ENCODE data around the gene EIF4G3.
"Not testable (repeated sequence)": the region's sequence is repeated elsewhere in the genome, so short reads cannot be mapped to it uniquely, and the experiment has no call there.

The EIF4G3 gene

GRCh38 chr1:20867062-20867461 lies 309.6 kb downstream of the EIF4G3 start:
- no peak for DNase-seq

DNA sequence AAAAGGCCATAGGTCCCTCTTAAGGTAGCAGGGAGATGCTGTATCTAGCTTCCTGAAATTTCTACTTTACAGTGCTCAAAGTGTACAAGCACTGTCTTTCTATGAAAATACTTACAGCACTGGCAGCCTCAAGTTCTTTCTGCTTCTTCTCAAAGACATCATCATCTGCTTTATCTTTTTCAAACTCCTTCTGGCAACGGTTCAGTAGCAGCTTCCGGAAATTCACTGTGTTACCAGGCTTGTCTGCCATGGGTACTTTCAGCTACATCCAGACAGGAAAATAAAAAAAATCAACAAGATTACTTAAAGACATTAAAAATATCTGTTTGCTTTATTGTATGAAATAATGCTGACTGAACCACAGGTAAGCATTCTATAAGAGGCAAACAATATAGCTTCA lies 311.7 kb downstream of the EIF4G3 start:
- DNase-seq, result no peak

DNA sequence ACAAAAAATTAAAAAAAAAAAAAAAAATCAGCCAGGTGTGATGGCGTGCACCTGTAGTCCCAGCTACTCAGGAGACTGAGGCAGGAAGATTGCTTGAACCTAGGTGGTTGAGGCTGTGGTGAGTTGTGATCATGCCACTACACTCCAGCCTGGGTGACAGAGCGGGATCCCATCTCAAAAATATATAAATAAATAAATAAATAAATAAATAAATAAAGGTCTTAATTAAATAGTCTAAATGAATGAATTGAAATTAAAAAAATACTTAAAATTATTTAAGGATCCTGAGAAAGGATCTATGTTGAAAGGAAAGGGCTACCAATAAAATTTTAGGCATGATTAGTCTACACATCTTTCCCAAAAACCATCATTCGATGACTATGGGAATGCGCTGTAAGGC lies 322.2 kb downstream of the EIF4G3 start:
- DNase-seq, result no peak

- DNase-seq, result not testable (repeated sequence)
These were observed 324.9 kb downstream of the EIF4G3 start for GRCh38 chr1:20851791-20852190.

GRCh38 chr1:20850021-20850420 lies 326.7 kb downstream of the EIF4G3 start:
- no peak for DNase-seq

GRCh38 chr1:20849100-20849499 lies 327.6 kb downstream of the EIF4G3 start:
- no peak for DNase-seq

DNA sequence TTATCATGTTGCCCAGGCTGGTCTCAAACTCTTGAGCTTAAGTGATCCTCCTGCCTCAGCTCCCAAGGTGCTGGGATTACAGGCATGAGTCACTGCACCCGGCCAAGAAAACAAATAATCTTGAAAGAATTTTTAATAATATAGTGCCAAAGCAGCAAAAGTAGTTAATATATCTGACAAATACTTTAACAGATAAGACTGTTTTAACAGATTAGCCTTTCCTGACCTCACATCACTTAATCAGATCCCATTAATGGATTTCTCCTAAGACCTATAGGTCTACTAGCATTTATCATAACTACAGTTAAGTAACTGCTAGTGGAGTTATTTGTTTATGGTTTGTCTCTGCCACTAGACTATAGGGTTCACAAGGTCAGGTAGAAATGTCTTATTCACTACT lies 328.5 kb downstream of the EIF4G3 start:
- no peak for DNase-seq

DNA sequence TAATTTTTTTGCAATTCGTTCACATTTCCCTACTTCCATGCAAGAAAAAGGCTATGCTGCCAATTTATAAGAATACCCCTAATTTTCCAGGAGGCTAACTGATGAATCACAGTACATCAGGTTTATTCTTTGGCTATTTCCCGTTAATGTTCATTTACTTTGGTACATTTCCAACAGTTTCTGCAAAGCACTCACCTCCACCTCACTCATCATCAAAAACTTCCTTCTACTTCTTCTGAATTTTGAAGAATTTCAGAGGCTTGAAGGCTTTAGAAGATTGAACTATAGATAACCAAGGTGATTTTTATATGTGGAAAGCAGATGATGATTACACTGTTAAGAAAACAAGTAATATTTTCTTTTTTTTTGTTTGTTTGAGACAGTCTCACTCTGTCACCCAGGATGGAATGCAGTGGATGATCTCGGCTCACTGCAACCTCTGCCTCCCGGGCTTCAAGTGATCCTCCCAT lies 329.1 kb downstream of the EIF4G3 start:
- no peak for DNase-seq

DNA sequence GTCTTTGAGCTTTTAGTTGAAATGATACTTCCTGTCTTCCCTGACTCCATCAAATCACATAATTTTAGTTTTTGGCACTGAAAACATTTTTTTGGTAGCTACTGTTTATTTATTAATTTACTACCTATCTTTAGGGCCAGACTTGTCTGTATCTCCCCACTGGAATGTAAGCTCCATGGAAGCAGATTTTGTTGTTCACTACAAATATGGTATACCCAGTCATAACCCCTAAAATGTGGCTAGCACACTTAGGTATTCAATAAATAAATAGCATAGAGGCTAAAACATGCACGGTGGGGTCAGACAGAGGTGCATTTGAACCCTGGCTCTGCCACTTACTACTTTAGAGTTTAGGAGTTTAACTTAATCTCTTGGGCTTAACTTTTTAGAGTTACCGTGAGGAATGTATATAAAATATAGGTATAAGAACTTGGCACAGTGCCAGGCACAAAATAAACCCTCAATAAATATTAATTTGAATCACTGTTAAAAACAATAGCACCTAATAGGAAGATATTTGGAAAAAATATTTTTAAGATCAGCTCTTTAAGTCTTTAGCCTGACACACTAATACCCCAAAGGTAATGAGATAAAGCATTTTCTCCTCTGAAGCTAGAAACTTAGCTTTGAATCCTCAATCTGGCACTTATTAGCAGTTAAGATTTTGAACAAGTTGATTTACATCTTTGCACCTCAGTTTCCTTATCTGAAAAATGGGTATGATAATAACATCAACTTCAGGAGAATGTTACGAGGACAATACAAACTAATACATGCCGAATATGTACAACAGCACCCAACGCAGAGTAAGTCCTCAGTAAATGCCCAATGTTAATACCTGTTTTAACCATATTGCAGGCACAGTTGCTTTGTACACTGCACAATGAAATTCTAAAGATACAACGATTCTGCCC lies 330.0 kb downstream of the EIF4G3 start:
- no peak for DNase-seq

DNA sequence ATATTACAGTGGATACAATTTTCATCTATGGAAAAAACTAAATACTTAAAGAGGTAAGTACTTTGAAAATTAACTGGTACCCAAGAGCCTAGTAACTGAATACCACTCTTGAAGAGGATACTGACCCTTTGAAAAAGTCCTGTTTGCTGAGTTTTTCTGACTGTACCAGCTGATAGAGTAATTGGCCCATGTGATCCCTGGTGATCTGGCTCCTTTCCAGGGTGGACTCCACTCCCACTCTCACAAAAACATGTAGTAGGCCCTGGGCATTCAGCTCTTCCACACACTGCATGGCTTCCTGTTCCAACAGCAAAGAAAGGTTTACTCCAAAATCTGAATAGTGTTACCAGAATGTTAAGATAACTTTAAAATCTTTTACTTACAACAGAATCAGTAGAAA lies 336.0 kb downstream of the EIF4G3 start:
- no peak for DNase-seq

GRCh38 chr1:20837554-20838192 lies 339.0 kb downstream of the EIF4G3 start:
- DNase-seq, result no peak

- DNase-seq, result no peak
These were observed 340.5 kb downstream of the EIF4G3 start for GRCh38 chr1:20836230-20836629.

DNA sequence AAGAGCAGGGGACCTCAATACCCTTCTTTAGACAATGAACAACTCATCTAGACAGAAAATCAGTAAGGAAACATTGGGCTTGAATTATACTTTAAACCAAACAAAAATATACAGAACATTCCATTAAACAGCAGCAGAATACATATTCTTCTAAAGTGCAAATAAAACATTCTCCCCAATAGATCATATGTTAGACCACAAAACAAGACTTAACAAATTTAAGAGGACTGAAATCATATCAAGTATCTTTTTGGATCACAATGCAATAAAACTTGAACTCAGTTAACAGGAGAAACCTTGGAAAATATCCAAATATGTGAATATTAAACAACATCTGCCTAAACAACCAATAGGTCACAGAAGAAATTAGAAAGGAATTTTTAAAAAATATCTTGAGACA lies 341.9 kb downstream of the EIF4G3 start:
- DNase-seq, result no peak

DNA sequence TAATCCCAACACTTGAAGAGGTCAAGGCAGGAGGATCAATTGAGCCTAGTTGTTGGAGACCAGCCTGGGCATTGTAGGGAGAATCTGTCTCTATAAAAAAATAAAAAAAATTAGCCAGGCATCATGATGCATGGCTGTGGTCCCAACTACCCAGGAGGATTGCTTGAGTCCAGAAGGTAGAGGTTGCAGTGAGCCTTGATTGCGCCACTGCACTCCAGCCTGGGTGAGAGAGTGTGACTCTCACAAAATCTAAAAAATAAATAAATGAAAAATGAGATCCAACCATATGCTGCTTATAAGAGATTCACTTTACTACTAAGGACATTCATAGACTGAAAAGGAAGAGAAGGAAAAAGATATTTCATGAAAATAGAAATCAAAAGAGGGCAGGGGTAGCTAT lies 342.5 kb downstream of the EIF4G3 start:
- DNase-seq, result no peak

- DNase-seq, result no peak
These were observed 346.3 kb downstream of the EIF4G3 start for GRCh38 chr1:20830378-20830777.

DNA sequence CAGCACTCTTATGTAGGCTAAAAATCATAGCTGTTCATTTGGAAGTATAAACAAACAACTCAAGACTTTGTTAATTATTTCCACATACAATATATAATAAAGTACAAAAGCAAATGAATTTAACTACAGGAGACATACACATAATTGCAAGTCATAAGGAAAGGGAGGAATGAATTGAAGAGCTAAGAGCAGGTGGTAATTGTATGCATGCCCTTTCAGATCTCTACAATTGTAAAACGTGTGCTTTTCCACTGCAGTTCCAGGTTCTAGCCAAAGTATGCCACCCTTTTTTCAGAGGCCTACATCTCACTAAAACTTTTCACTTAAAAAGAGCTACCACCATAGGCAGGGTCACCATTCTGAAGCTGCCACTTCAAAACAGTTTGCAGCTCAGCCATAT lies 346.8 kb downstream of the EIF4G3 start:
- DNase-seq, result no peak

DNA sequence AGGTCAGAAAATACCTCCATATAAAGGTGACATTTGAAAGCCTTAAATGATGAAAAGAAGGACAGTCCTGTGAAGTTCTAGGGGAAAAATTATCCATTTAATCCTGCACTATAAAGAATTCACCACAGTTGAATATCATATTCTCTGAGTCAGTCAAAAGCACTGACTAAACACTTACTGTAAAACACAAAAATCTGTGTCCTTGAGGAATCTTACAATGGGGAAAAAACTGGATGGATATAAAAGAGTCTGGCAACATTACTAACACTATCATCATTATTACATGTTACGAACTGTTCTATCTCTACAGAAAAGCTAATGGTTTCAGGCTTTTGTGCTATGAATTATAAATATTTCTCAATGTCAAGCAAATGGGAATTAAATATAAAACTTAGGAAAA lies 347.2 kb downstream of the EIF4G3 start:
- DNase-seq, result no peak

- DNase-seq, result no peak
These were observed 352.9 kb downstream of the EIF4G3 start for GRCh38 chr1:20823845-20824244.

DNA sequence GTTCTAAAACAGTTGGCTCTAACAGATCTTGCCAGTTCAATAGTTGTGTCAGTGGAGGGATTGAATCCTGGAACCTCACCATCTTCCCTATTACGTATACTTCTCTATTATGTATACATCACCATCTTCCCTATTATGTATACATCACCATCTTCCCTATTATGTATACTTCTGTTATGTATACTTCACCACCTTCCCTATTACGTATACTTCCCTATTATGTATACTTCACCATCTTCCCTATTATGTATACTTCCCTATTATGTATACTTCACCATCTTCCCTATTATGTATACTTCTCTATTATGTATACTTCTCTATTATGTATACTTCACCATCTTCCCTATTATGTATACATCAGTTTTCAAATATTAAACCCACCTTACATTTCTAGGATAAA lies 355.2 kb downstream of the EIF4G3 start:
- no peak for DNase-seq

DNA sequence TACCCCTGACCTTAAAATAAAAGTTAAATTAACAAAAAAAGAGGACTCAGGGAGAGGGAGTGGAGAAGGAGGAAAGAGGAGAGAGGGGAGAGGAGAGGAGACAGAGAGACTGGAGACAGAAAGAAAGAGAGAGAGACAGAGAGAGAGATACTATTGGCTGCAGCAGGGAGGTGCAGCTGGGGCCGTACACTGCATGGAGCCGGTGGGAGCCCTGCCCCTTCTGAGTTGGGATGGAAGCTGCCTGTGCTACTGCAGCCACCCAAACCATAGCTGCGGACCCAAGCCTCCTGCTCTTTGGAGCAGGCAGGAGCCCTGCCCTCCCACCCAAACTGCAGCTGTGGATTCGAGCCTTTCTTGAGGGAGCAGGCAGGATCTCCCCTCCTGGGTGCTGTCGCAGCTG lies 356.9 kb downstream of the EIF4G3 start:
- no peak for DNase-seq

GRCh38 chr1:20814534-20814871 lies 362.2 kb downstream of the EIF4G3 start:
- DNase-seq, result no peak

GRCh38 chr1:20811916-20812315 lies 364.8 kb downstream of the EIF4G3 start:
- no peak for DNase-seq

- DNase-seq, result no peak
These were observed 383.5 kb downstream of the EIF4G3 start for GRCh38 chr1:20793236-20793635.

DNA sequence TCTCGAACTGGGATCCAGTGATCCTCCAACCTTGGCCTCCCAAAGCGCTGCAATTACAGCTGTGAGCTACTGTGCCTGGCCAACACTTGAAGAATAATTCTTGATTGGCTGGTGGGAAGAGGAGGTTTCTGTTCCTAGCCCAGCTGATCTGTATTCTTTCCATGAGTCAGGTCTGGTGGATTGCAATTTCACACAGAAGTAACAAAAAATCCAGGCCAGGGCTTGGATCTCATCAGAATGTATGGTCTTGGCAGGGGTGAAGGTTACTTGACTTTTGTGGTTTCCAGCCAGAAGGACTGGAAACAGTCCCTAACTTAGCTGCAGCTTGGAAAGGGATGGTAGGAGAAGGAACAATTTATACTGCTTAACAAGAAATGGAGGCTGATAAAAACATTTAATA lies 384.5 kb downstream of the EIF4G3 start:
- no peak for DNase-seq

DNA sequence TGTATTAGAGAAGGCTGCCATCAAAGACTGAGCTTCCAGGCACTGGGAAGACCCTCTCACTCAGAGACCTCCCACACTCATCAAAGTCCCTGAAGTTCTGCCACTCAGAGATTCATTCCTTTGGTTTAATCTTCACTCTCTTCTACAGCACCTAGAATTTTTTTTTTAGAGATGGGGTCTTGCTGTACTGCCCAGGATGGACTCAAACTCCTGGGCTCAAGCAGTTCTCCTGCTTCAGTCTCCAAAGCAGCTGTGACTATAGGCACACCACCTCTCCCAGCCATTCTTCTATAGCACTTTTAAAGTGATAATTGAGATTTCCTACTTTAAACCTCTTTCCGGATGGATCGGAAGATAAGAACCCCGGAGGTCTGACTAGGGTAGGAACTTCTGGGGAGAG lies 385.9 kb downstream of the EIF4G3 start:
- DNase-seq, result no peak

Data from stimulated activated CD4-positive, alpha-beta T cell treated with anti-CD3 and anti-CD28 coated beads, Interleukin-4, amount 100 ng/mL, for 24 hours (primary cell).